Mesendoderm (in vitro differentiated cells): Measurements from ENCODE around the gene DOCK9.

Source experiments
- DNase-seq: peaks from one replicate; pipeline ENCODE4 v3.0.0; 2013
- H2AK5ac ChIP-seq: 2 replicates; pipeline ENCODE4 v1.6.1; 2013; ENCODE audit warnings: low read length, inconsistent platforms
- H2BK120ac ChIP-seq: 2 replicates; pipeline ENCODE4 v1.6.1; 2013; ENCODE audit warnings: low read depth, mild to moderate bottlenecking, low read length, moderate library complexity, mixed read lengths
- H2BK15ac ChIP-seq: replicated peaks from 2 replicates; pipeline ENCODE4 v1.6.1; 2013; ENCODE audit warnings: low read depth, mild to moderate bottlenecking, moderate library complexity
- H2BK5ac ChIP-seq: 2 replicates; pipeline ENCODE4 v1.6.1; 2013; ENCODE audit warnings: low read length, inconsistent platforms
- H3K18ac ChIP-seq: 2 replicates; pipeline ENCODE4 v1.6.1; 2013; ENCODE audit warnings: mild to moderate bottlenecking, low read length, mixed read lengths
- H3K23ac ChIP-seq: one replicate; pipeline ENCODE4 v1.6.1; 2013; ENCODE audit warnings: low read length
- H3K27ac ChIP-seq: 2 replicates; pipeline ENCODE4 v1.5.1; 2013; ENCODE audit warnings: low read depth, mild to moderate bottlenecking, inconsistent platforms, low read length, moderate library complexity
- H3K27me3 ChIP-seq: 2 replicates; pipeline ENCODE4 v1.6.1; 2013; ENCODE audit warnings: low read length, control low read depth, mild to moderate bottlenecking, inconsistent platforms; ENCODE audit not compliant: insufficient read depth, poor library complexity
- H3K36me3 ChIP-seq: 2 replicates; pipeline ENCODE4 v1.6.1; 2013; ENCODE audit warnings: low read length, inconsistent platforms; ENCODE audit not compliant: control insufficient read depth, insufficient read depth
- H3K4ac ChIP-seq: one replicate; pipeline ENCODE4 v1.6.1; 2013; ENCODE audit warnings: low read depth, mild to moderate bottlenecking, low read length, moderate library complexity
- H3K4me1 ChIP-seq: 2 replicates; pipeline ENCODE4 v1.6.1; 2013; ENCODE audit warnings: low read depth, low read length, inconsistent platforms; ENCODE audit not compliant: control insufficient read depth
- H3K4me2 ChIP-seq: 2 replicates; pipeline ENCODE4 v1.6.1; 2013; ENCODE audit warnings: low read length
- H3K4me3 ChIP-seq: 2 replicates; pipeline ENCODE4 v1.5.1; 2013; ENCODE audit warnings: mild to moderate bottlenecking, low read length
- H3K56ac ChIP-seq: one replicate; pipeline ENCODE4 v1.6.1; 2013; ENCODE audit warnings: low read length
- H3K79me1 ChIP-seq: 2 replicates; pipeline ENCODE4 v1.6.1; 2013; ENCODE audit warnings: low read length, inconsistent platforms
- H3K79me2 ChIP-seq: 2 replicates; pipeline ENCODE4 v1.6.1; 2013; ENCODE audit warnings: mild to moderate bottlenecking, low read length; ENCODE audit not compliant: control insufficient read depth, insufficient read depth
- H3K9ac ChIP-seq: 2 replicates; pipeline ENCODE4 v1.6.1; 2013; ENCODE audit warnings: low read length, inconsistent platforms
- H4K5ac ChIP-seq: one replicate; pipeline ENCODE4 v1.6.1; 2013; ENCODE audit warnings: low read length
- H4K8ac ChIP-seq: one replicate; pipeline ENCODE4 v1.6.1; 2013; ENCODE audit warnings: low read depth, mild to moderate bottlenecking, control low read depth, low read length, moderate library complexity
- WGBS: extraction: QIAGEN DNeasy Blood & Tissue Kit; methylation state at CpG from one replicate; pipeline ENCODE4 v1.1.7; 2013; ENCODE audit warnings: low lambda C conversion rate, missing lambda C conversion rate; ENCODE audit not compliant: insufficient coverage; ENCODE audit errors: extremely low coverage; 5-methylcytosine and 5-hydroxymethylcytosine counted together

DOCK9 gene

GRCh38 chr13:98809345-98809777 is 168.5 kb downstream of the DOCK9 start:
- no peak overlapping the region for H3K18ac ChIP-seq
- H3K79me2 ChIP-seq = no peaks in the 10 kb centered on the region
- H3K23ac ChIP-seq = no peak overlapping the region
- H2AK5ac ChIP-seq = no peak overlapping the region
- no peak overlapping the region for H3K27ac ChIP-seq
- H3K4me2 ChIP-seq = no peak overlapping the region
- no peak overlapping the region for H2BK15ac ChIP-seq
- no peak overlapping the region for H3K4me3 ChIP-seq
- no peak overlapping the region for H3K4ac ChIP-seq
- WGBS = no CpG with 5 or more reads among the region's 11 CpGs
- H3K9ac ChIP-seq = no peak overlapping the region
- H4K8ac ChIP-seq = no peak overlapping the region
- no peaks in the 10 kb centered on the region for H3K27me3 ChIP-seq
- no peak overlapping the region for H4K5ac ChIP-seq
- no peak overlapping the region for H2BK5ac ChIP-seq
- no peak for DNase-seq
- H3K4me1 ChIP-seq = no peaks in the 10 kb centered on the region
- no peaks in the 10 kb centered on the region for H3K36me3 ChIP-seq
- no peak overlapping the region for H2BK120ac ChIP-seq
- no peaks in the 10 kb centered on the region for H3K79me1 ChIP-seq
- H3K56ac ChIP-seq = no peak overlapping the region

GRCh38 chr13:98807774-98808173 is 170.1 kb downstream of the DOCK9 start:
- H2BK15ac ChIP-seq = no peak overlapping the region
- no peak overlapping the region for H3K4me3 ChIP-seq
- no peaks in the 10 kb centered on the region for H3K27me3 ChIP-seq
- H3K27ac ChIP-seq = no peak overlapping the region
- no peaks in the 10 kb centered on the region for H3K36me3 ChIP-seq
- no peak overlapping the region for H3K18ac ChIP-seq
- no peak overlapping the region for H4K8ac ChIP-seq
- no peaks in the 10 kb centered on the region for H3K79me1 ChIP-seq
- H4K5ac ChIP-seq = no peak overlapping the region
- H3K23ac ChIP-seq = no peak overlapping the region
- H3K9ac ChIP-seq = no peak overlapping the region
- H3K4me2 ChIP-seq = no peak overlapping the region
- no peak for DNase-seq
- no peak overlapping the region for H2AK5ac ChIP-seq
- no peaks in the 10 kb centered on the region for H3K4me1 ChIP-seq
- no peak overlapping the region for H2BK5ac ChIP-seq
- H3K79me2 ChIP-seq = no peaks in the 10 kb centered on the region
- no peak overlapping the region for H3K56ac ChIP-seq
- WGBS = no CpG with 5 or more reads among the region's 3 CpGs
- no peak overlapping the region for H3K4ac ChIP-seq
- no peak overlapping the region for H2BK120ac ChIP-seq

GRCh38 chr13:98804336-98804855 is 173.5 kb downstream of the DOCK9 start:
- Histone ChIP-seq H2BK5ac (no peak overlapping the region), H3K4me3 (no peak overlapping the region), H3K27me3 (no peaks in the 10 kb centered on the region), H3K18ac (no peak overlapping the region), H3K56ac (no peak overlapping the region), H2BK120ac (no peak overlapping the region), H3K4me1 (no peaks in the 10 kb centered on the region), H3K4ac (no peak overlapping the region), H3K79me2 (no peaks in the 10 kb centered on the region), H4K8ac (no peak overlapping the region), H3K4me2 (no peak overlapping the region), H3K27ac (no peak overlapping the region), H3K23ac (no peak overlapping the region), H2BK15ac (no peak overlapping the region), H3K9ac (no peak overlapping the region), H3K79me1 (no peaks in the 10 kb centered on the region), H4K5ac (no peak overlapping the region), H2AK5ac (no peak overlapping the region), H3K36me3 (no peaks in the 10 kb centered on the region)
- no CpG with 5 or more reads among the region's 9 CpGs for WGBS
- DNase-seq = no peak

DNA sequence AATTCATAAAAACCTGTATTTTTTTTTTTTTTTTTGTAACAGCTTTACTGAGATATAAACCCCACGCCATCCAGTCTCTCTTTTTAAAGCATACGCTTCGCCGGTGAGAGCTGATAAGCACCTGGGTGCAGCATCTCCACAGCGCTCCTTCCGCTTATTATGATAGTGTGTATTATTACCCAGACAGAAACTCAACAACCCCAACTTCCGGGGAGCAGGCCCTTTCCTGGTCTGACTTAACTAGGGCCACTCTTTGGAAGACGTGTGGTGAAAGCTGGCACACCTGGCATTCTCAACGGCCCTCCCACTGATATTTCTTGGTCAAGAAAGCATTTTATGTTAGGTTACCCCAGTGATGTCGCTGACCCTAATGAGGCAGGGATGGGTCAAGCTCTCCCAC is 173.9 kb downstream of the DOCK9 start:
- Histone ChIP-seq H3K4me2 (no peak overlapping the region), H3K27me3 (no peaks in the 10 kb centered on the region), H2BK5ac (no peak overlapping the region), H4K5ac (no peak overlapping the region), H3K79me1 (no peaks in the 10 kb centered on the region), H2AK5ac (no peak overlapping the region), H3K36me3 (no peaks in the 10 kb centered on the region), H2BK120ac (no peak overlapping the region), H3K18ac (no peak overlapping the region), H3K4ac (no peak overlapping the region), H3K4me1 (no peaks in the 10 kb centered on the region), H3K27ac (no peak overlapping the region), H3K23ac (no peak overlapping the region), H3K4me3 (no peak overlapping the region), H4K8ac (no peak overlapping the region), H2BK15ac (no peak overlapping the region), H3K56ac (no peak overlapping the region), H3K9ac (no peak overlapping the region), H3K79me2 (no peaks in the 10 kb centered on the region)
- whole genome bisulfite sequencing = no CpG with 5 or more reads among the region's 10 CpGs
- no peak for DNase-seq

GRCh38 chr13:98803111-98803561 is 174.7 kb downstream of the DOCK9 start:
- no peak overlapping the region for H4K5ac ChIP-seq
- H3K27ac ChIP-seq = no peak overlapping the region
- H3K27me3 ChIP-seq = no peaks in the 10 kb centered on the region
- no peak overlapping the region for H2AK5ac ChIP-seq
- no peaks in the 10 kb centered on the region for H3K79me2 ChIP-seq
- no peak overlapping the region for H3K18ac ChIP-seq
- no peak overlapping the region for H2BK15ac ChIP-seq
- H3K4me1 ChIP-seq = no peaks in the 10 kb centered on the region
- no peak overlapping the region for H2BK120ac ChIP-seq
- no peak overlapping the region for H3K4me3 ChIP-seq
- H2BK5ac ChIP-seq = no peak overlapping the region
- no peak for DNase-seq
- WGBS = no CpG with 5 or more reads among the region's 7 CpGs
- H3K56ac ChIP-seq = no peak overlapping the region
- no peak overlapping the region for H3K4ac ChIP-seq
- H3K23ac ChIP-seq = no peak overlapping the region
- no peak overlapping the region for H3K4me2 ChIP-seq
- H3K36me3 ChIP-seq = no peaks in the 10 kb centered on the region
- H3K79me1 ChIP-seq = no peaks in the 10 kb centered on the region
- no peak overlapping the region for H3K9ac ChIP-seq
- H4K8ac ChIP-seq = no peak overlapping the region

DNA sequence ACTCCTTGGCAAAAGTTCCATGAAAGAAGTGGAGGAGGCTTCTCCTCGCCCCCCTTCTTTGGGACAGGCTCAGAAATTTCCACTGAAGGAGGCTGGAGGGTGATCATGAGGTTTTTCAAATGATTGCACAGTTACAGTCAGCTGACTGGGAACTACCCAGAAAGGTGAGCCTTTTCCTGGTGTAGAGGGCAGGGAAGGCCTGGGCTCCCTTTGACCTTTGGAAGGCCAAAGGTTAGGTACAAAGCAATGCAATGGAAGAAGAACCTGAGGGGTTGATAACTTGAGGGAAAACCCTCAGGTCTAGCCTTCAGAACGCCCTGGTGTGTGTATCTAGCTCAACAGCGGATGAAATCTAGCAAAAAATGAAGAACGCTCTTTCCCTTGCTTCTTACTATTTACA is 175.3 kb downstream of the DOCK9 start:
- Histone ChIP-seq H2BK5ac (no peak overlapping the region), H3K79me1 (no peaks in the 10 kb centered on the region), H3K4me3 (no peak overlapping the region), H2AK5ac (no peak overlapping the region), H3K4ac (no peak overlapping the region), H2BK15ac (no peak overlapping the region), H3K79me2 (no peaks in the 10 kb centered on the region), H3K27ac (no peak overlapping the region), H3K18ac (no peak overlapping the region), H4K5ac (no peak overlapping the region), H3K56ac (no peak overlapping the region), H3K9ac (no peak overlapping the region), H3K36me3 (no peaks in the 10 kb centered on the region), H4K8ac (no peak overlapping the region), H3K4me1 (no peaks in the 10 kb centered on the region), H3K23ac (no peak overlapping the region), H3K4me2 (no peak overlapping the region), H2BK120ac (no peak overlapping the region), H3K27me3 (no peaks in the 10 kb centered on the region)
- no peak for DNase-seq
- WGBS = no CpG with 5 or more reads among the region's 4 CpGs
